Kidney epithelial cell (primary cell): ENCODE data around the gene RNU7-1. TPM values are rescaled to one million over a fixed set of nuclear protein-coding genes. Genes with fewer than 3 reads are reported as not detected.

Experiments
- DNase-seq: peaks from one replicate; pipeline ENCODE4 v3.0.0-alpha.2; 2010; ENCODE audit warnings: low read depth
- H3K27me3 ChIP-seq: 2 replicates; pipeline ENCODE4 v1.6.0; 2011; ENCODE audit warnings: low read length; ENCODE audit not compliant: control insufficient read depth, insufficient read depth
- H3K36me3 ChIP-seq: 2 replicates; pipeline ENCODE4 v1.5.1; 2011; ENCODE audit warnings: low read length; ENCODE audit not compliant: control insufficient read depth, insufficient read depth
- H3K4me3 ChIP-seq: 2 replicates; pipeline ENCODE4 v1.5.1; 2011; ENCODE audit warnings: low read depth, mild to moderate bottlenecking, control low read depth, low read length
- total RNA-seq: library from RNA; depleted of rRNA; stranded (reverse); fragments of >200 nt; gene quantifications from 2 replicates; pipeline ENCODE4 v1.2.3, GENCODE V29; 2015
- TF ChIP-seq, protein P1 (sequence below): IDR thresholded peaks from 2 replicates; pipeline ENCODE4 v1.5.1; 2011; ENCODE audit warnings: mild to moderate bottlenecking, moderate library complexity, low read length, control low read depth, inconsistent platforms; ENCODE audit not compliant: insufficient read depth, poor library complexity, severe bottlenecking

RNU7-1 gene
- total RNA-seq, 1 donor from 2014 or later = not detected

DNA sequence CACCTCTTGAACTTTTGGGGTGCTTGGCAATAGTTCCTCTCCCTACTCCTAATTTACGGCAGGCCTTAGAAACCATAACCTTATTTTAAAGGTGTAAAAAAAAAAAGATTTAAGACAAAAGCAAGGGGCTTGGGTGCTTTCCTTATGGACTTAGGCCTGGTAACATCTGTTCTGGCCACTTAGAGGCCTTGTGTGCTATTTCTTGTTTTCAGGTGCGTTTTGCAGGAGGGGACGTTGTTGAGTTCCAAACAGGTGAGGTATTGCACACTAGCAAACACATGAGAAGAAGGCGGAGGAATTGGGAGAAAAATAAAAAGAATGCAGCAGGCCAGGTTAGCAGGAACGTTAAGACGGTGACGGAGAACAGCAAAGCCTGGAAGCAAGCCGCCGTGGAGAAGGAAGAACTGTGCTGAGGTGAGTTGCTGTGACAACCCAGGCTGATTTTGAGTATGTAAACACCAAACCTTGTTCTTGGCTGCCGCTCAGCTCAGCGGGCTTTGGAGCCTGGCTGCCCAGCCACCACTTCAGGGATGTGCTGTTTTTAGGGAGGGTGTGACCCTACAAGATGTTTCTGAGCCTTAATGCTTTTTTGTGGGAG is 44.4 kb downstream of the RNU7-1 start:
- no peak for DNase-seq
- H3K4me3 ChIP-seq = no peak overlapping the region
- TF ChIP-seq, protein P1, sequence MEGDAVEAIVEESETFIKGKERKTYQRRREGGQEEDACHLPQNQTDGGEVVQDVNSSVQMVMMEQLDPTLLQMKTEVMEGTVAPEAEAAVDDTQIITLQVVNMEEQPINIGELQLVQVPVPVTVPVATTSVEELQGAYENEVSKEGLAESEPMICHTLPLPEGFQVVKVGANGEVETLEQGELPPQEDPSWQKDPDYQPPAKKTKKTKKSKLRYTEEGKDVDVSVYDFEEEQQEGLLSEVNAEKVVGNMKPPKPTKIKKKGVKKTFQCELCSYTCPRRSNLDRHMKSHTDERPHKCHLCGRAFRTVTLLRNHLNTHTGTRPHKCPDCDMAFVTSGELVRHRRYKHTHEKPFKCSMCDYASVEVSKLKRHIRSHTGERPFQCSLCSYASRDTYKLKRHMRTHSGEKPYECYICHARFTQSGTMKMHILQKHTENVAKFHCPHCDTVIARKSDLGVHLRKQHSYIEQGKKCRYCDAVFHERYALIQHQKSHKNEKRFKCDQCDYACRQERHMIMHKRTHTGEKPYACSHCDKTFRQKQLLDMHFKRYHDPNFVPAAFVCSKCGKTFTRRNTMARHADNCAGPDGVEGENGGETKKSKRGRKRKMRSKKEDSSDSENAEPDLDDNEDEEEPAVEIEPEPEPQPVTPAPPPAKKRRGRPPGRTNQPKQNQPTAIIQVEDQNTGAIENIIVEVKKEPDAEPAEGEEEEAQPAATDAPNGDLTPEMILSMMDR = no peak
- no peaks in the 10 kb centered on the region for H3K27me3 ChIP-seq
- no peaks in the 10 kb centered on the region for H3K36me3 ChIP-seq

Other genes with a start within 250 kb of the RNU7-1 start
- gene PIANP, start 243.0 kb upstream of the RNU7-1 start, total RNA-seq = 0.07 and 0.13 TPM in 2 replicates
- gene COPS7A, start 219.8 kb upstream of the RNU7-1 start, total RNA-seq = 65.2 and 69.1 TPM in 2 replicates
- 190 and 216 TPM in 2 replicates for gene MLF2, start 190.7 kb upstream of the RNU7-1 start, total RNA-seq
- gene PTMS, start 177.5 kb upstream of the RNU7-1 start, total RNA-seq = 169 and 193 TPM in 2 replicates
- not detected in 2 replicates for gene LAG3, start 171.3 kb upstream of the RNU7-1 start, total RNA-seq
- 0.08 TPM in 1 of 2 replicates, not detected in the other for gene CD4, start 154.3 kb upstream of the RNU7-1 start, total RNA-seq
- gene GPR162, start 122.0 kb upstream of the RNU7-1 start, total RNA-seq = 0.21 and 0.75 TPM in 2 replicates
- gene P3H3, start 115.4 kb upstream of the RNU7-1 start, total RNA-seq = 21.8 and 27.7 TPM in 2 replicates
- gene GNB3, start 102.9 kb upstream of the RNU7-1 start, total RNA-seq = 0.34 and 0.38 TPM in 2 replicates
- gene CDCA3, start 92.5 kb upstream of the RNU7-1 start, total RNA-seq = 5.8 and 8.3 TPM in 2 replicates
- 70.1 and 77.2 TPM in 2 replicates for gene USP5, start 91.7 kb upstream of the RNU7-1 start, total RNA-seq
- 499 and 519 TPM in 2 replicates for gene TPI1, start 76.3 kb upstream of the RNU7-1 start, total RNA-seq
- 10.1 and 11.9 TPM in 2 replicates for gene SPSB2, start 70.5 kb upstream of the RNU7-1 start, total RNA-seq
- gene LRRC23, start 39.0 kb upstream of the RNU7-1 start, total RNA-seq = 11.6 and 12.8 TPM in 2 replicates
- gene ENO2, start 29.2 kb upstream of the RNU7-1 start, total RNA-seq = 27.0 and 33.7 TPM in 2 replicates
- 32.7 and 38.6 TPM in 2 replicates for gene ATN1, start 15.9 kb upstream of the RNU7-1 start, total RNA-seq
- gene C12orf57, start 206 bp downstream of the RNU7-1 start, total RNA-seq = 216 and 236 TPM in 2 replicates
- gene PTPN6, start 7.5 kb downstream of the RNU7-1 start, total RNA-seq = 17.0 and 31.3 TPM in 2 replicates
- gene PHB2, start 26.8 kb downstream of the RNU7-1 start, total RNA-seq = 360 and 474 TPM in 2 replicates
- gene EMG1, start 27.1 kb downstream of the RNU7-1 start, total RNA-seq = 32.4 and 33.3 TPM in 2 replicates
- 11.8 and 12.5 TPM in 2 replicates for gene LPCAT3, start 74.7 kb downstream of the RNU7-1 start, total RNA-seq
- gene C1S, start 116.9 kb downstream of the RNU7-1 start, total RNA-seq = 2.8 and 4.0 TPM in 2 replicates
- gene C1R, start 148.6 kb downstream of the RNU7-1 start, total RNA-seq = 7.5 and 13.5 TPM in 2 replicates
- gene C1RL, start 165.4 kb downstream of the RNU7-1 start, total RNA-seq = 26.6 and 29.6 TPM in 2 replicates
- gene RBP5, start 185.1 kb downstream of the RNU7-1 start, total RNA-seq = 0.27 TPM in 1 of 2 replicates, not detected in the other
- 61.3 and 85.6 TPM in 2 replicates for gene CLSTN3, start 186.6 kb downstream of the RNU7-1 start, total RNA-seq
- gene PEX5, start 245.9 kb downstream of the RNU7-1 start, total RNA-seq = 25.0 and 32.1 TPM in 2 replicates